Posterior cingulate gyrus (tissue), 11 donors: ENCODE measurements around the gene OR5H1.
"Not testable (repeated sequence)": the region's sequence is repeated elsewhere in the genome, so short reads cannot be mapped to it uniquely, and the experiment has no call there.

Source experiments
- DNase-seq, 10 donors: peaks; one replicate each; pipeline versions ENCODE4 v3.0.0 to v3.0.0-alpha.2; 2020 to 2021; ENCODE audit warnings: mixed read lengths in 3 of 10
- intact Hi-C: fragments of 100-400 bp; cut with DNase I; formaldehyde crosslinking; loops from one replicate; pipeline ENCODE4 v1.15.1; 2023

Gene OR5H1

GRCh38 chr3:98130421-98130820 is at the start of gene OR5H1:
Gene OR5H1 (plus strand): TSS chr3:98130721. CDS start chr3:98132698, 1,977 bp downstream.
- intact Hi-C loops = no loop called here
- DNase-seq = no peak

- DNase-seq = no peak
- intact Hi-C loops = no loop called here
Measured at GRCh38 chr3:98086873-98087272, 43.6 kb upstream of the OR5H1 start, which contains the start of gene OR5AC2. Gene OR5AC2 (plus strand): TSS chr3:98087173. CDS start chr3:98087173, 0 bp downstream.

GRCh38 chr3:98095882-98096281 is 34.6 kb upstream of the OR5H1 start:
- intact Hi-C loops = no loop called here
- no peak for DNase-seq

- intact Hi-C loops = no loop called here
- no peak for DNase-seq
Measured at GRCh38 chr3:98099848-98100247, 30.7 kb upstream of the OR5H1 start.

GRCh38 chr3:98108162-98108561 is 22.4 kb upstream of the OR5H1 start:
- intact Hi-C loops = no loop called here
- DNase-seq = no peak

- DNase-seq = peak in 1 of 10 donors; percentile 19
Measured at GRCh38 chr3:98109807-98110549, 20.5 kb upstream of the OR5H1 start.

GRCh38 chr3:98110550-98110908 is 20.0 kb upstream of the OR5H1 start:
- intact Hi-C loops = no loop called here
- DNase-seq = no peak

More at GRCh38 chr3:98109807-98110549, 20.5 kb upstream of the OR5H1 start:
- intact Hi-C loops = no loop called here

GRCh38 chr3:98114264-98114663 is 16.3 kb upstream of the OR5H1 start:
- DNase-seq = no peak
- intact Hi-C loops = no loop called here

- intact Hi-C loops = no loop called here
Measured at GRCh38 chr3:98115717-98116116, 14.8 kb upstream of the OR5H1 start.

GRCh38 chr3:98136631-98137030 is 6.1 kb downstream of the OR5H1 start:
- intact Hi-C loops = no loop called here
- DNase-seq = no peak

More at GRCh38 chr3:98115717-98116116, 14.8 kb upstream of the OR5H1 start:
- no peak for DNase-seq

- intact Hi-C loops = not testable (repeated sequence)
Measured at GRCh38 chr3:98137826-98138557, 7.5 kb downstream of the OR5H1 start.

GRCh38 chr3:98140531-98140930 is 10.0 kb downstream of the OR5H1 start:
- intact Hi-C loops = loop anchor here (2.0 kb wide), 1 partner anchor 42 kb away; no protein-coding TSS in a partner anchor
- DNase-seq = no peak

More at GRCh38 chr3:98137826-98138557, 7.5 kb downstream of the OR5H1 start:
- not testable (repeated sequence) for DNase-seq

GRCh38 chr3:98147179-98147578 is 16.7 kb downstream of the OR5H1 start, which contains the start of gene OR5H14:
Gene OR5H14 (plus strand): TSS chr3:98147479. CDS start chr3:98149386, 1,907 bp downstream.
- intact Hi-C loops = no loop called here

GRCh38 chr3:98148751-98149150 is 18.2 kb downstream of the OR5H1 start:
- intact Hi-C loops = no loop called here
- DNase-seq = no peak

More at GRCh38 chr3:98147179-98147578, 16.7 kb downstream of the OR5H1 start, which contains the start of gene OR5H14:
- DNase-seq = no peak

GRCh38 chr3:98149456-98149855 is 18.9 kb downstream of the OR5H1 start:
- intact Hi-C loops = not testable (repeated sequence)

GRCh38 chr3:98151241-98151640 is 20.7 kb downstream of the OR5H1 start:
- DNase-seq = no peak
- intact Hi-C loops = no loop called here

More at GRCh38 chr3:98149456-98149855, 18.9 kb downstream of the OR5H1 start:
- DNase-seq = not testable (repeated sequence)

- DNase-seq = no peak
Measured at GRCh38 chr3:98166396-98166795, 35.9 kb downstream of the OR5H1 start, which contains the start of gene OR5H15. Gene OR5H15 (plus strand): TSS chr3:98166696. CDS start chr3:98168700, 2,004 bp downstream.

GRCh38 chr3:98171071-98171470 is 40.5 kb downstream of the OR5H1 start:
- no peak for DNase-seq
- intact Hi-C loops = no loop called here

More at GRCh38 chr3:98166396-98166795, 35.9 kb downstream of the OR5H1 start, which contains the start of gene OR5H15:
- intact Hi-C loops = no loop called here

- intact Hi-C loops = no loop called here
- no peak for DNase-seq
Measured at GRCh38 chr3:98172621-98173020, 42.1 kb downstream of the OR5H1 start.

GRCh38 chr3:98180319-98180890 is 49.9 kb downstream of the OR5H1 start:
- DNase-seq = no peak
- intact Hi-C loops = no loop called here

GRCh38 chr3:98182196-98182595 is 51.7 kb downstream of the OR5H1 start:
- no peak for DNase-seq
- intact Hi-C loops = loop anchor here (2.0 kb wide), 1 partner anchor 41 kb away; no protein-coding TSS in a partner anchor
